ENCODE measurements around the gene OPRD1.

OPRD1 gene

DNA sequence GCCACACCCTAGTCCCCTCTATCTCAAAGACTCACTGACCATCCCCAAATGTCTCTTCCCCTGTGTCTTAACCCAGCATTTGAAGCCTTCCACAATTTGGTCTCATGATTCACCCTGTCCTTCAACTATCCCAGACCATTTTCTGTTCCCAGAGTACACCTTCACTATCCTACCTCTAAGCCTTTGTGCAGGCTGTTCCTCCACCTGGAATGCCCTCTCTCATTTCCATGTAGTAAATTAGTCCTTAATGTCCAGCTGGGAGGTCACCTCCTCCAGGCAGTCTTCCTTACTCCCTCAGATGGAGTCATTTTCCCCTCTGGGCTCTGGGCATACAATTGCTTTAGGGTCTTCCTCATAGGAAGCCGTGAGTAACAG, 71.3 kb downstream of the OPRD1 start:
- TF ChIP-seq, protein P1, sequence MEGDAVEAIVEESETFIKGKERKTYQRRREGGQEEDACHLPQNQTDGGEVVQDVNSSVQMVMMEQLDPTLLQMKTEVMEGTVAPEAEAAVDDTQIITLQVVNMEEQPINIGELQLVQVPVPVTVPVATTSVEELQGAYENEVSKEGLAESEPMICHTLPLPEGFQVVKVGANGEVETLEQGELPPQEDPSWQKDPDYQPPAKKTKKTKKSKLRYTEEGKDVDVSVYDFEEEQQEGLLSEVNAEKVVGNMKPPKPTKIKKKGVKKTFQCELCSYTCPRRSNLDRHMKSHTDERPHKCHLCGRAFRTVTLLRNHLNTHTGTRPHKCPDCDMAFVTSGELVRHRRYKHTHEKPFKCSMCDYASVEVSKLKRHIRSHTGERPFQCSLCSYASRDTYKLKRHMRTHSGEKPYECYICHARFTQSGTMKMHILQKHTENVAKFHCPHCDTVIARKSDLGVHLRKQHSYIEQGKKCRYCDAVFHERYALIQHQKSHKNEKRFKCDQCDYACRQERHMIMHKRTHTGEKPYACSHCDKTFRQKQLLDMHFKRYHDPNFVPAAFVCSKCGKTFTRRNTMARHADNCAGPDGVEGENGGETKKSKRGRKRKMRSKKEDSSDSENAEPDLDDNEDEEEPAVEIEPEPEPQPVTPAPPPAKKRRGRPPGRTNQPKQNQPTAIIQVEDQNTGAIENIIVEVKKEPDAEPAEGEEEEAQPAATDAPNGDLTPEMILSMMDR (IDR thresholded peaks at IDR 0.05; ENCODE audit: low read depth, low read length) = no peak
- H3K4me3 ChIP-seq (ENCODE audit: low read depth, low read length) = no peak overlapping the region
- in situ Hi-C loops (cut with HindIII; ENCODE audit: low sequenced_read_pairs) = no loop called here
- no peak for DNase-seq (ENCODE audit: low read depth, low spot score)

DNA sequence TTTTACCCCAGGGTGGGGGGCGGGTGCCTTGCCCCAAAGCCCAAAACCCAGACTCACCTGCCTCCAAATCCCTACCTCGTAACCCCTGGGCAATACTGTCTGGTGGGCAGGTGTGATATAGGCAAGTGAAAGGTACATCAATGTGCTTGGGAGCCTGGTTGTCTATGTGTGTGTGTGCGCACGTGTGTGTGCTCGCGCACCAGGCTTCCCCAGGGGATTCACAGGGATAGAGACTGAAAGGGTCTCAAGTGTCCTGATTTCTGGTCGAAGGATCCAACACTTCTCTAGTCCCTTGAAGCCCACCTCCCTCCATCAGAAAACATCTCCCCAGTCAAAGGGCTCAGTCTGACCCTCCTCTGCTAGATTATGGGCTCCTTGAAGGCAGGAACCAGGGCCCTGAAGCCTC, 73.5 kb downstream of the OPRD1 start:
- no peak for DNase-seq (ENCODE audit: low read depth, low spot score)
- no peak overlapping the region for H3K4me3 ChIP-seq (ENCODE audit: low read depth, low read length)
- in situ Hi-C loops (cut with HindIII; ENCODE audit: low sequenced_read_pairs) = no loop called here
- TF ChIP-seq, protein P1 (IDR thresholded peaks at IDR 0.05; ENCODE audit: low read depth, low read length) = no peak

DNA sequence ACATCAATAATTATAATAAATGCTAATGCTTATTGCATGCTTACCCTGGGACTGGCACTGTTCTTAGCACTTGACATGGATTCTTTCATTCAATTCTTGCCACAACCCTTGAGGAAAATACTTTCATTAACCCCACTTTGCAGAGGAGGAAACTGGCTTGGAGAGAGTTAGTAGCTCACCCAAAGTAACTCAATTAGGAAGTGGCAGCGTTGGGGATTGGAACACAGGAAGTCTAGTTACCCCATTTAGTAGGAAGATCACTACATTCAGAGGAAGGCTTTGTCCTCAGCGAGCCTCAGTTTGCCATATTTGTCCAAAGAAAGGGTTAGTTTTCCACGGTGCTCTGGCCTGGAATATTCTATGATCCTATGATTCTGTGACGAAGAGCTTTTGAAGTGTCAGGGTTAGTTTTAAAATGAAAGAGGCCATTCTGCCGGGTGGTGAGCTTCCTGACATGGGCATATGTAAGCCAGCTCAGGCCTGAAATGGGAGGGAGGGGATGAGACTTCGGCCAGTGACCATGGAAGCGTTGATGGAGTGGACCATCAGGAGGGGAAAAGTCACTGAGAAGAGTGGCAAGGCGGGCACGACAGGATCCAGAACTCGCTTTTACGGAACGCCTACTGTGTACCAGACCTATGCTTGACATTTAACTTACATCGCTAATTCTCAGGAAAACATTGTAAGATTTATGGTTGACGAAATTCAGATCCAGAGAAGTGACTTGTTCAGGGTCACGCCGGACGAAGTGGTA, 74.2 kb downstream of the OPRD1 start:
- TF ChIP-seq, protein P1 (IDR thresholded peaks at IDR 0.05; ENCODE audit: low read depth, low read length) = no peak
- in situ Hi-C loops (cut with HindIII; ENCODE audit: low sequenced_read_pairs) = no loop called here
- H3K4me3 ChIP-seq (ENCODE audit: low read depth, low read length) = no peak overlapping the region
- no peak for DNase-seq (ENCODE audit: low read depth, low spot score)

DNA sequence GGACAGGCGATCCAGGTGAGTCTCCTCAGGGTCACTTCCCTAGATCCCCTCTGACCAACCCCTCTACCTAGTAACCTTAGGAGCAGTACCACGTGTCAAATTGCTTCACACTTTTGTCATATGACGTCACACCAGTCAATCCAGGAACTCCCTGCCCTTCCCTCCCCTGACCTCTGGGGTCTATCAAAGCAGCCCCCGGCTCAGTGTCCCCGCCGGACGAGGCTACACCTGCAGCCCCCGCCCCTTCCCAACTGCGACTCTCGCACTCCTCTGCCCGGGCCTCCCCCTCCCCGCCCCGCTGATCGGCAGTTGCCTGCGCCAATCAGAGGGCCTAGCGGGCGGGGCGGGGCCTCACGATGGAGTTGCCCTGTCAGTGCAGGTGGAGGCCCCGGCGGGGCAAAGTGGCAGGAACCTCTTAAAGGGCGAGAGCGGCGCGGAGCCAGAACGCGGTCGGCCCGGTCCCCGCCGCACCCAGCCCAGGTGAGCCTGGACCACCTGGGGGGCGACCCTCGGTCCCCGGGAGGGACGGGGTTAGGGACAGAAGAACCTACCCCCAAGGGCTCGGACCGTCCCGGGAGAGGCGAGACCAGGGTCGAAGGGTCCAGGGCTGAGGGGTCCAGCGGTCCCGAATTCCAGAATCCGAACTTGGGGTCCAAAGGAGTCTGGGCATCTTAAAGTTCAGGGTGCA, 74.9 kb downstream of the OPRD1 start:
- peak overlapping the region; percentile 77 for H3K4me3 ChIP-seq (ENCODE audit: low read depth, low read length)
- TF ChIP-seq, protein P1 (IDR thresholded peaks at IDR 0.05; ENCODE audit: low read depth, low read length) = no peak
- in situ Hi-C loops (cut with HindIII; ENCODE audit: low sequenced_read_pairs) = no loop called here
- peak; percentile 73 for DNase-seq (ENCODE audit: low read depth, low spot score)

DNA sequence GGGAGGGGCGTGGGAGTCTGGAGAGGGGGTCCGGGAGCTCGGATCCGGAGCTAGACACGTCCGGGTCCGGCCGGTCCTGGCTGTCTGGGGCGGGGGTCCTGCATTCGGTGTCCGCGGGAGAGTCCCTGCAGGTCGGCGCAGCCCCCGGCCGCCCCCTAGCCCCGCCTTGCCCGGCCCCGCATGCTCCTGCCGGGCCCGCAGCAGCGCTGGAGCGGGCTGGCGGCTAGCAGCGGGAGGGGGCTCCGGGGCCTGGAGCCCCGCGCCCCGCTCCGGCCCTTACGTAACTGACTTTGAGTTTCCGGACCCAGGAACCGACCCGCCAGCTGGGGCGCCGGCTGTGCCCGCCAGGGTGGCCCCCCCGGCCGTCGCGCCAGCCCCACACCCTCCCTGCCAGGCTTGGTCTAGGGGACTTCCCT, 75.5 kb downstream of the OPRD1 start:
- DNase-seq (ENCODE audit: low read depth, low spot score) = no peak
- in situ Hi-C loops (cut with HindIII; ENCODE audit: low sequenced_read_pairs) = no loop called here
- TF ChIP-seq, protein P1 (IDR thresholded peaks at IDR 0.05; ENCODE audit: low read depth, low read length) = no peak
- peak overlapping the region; percentile 77 for H3K4me3 ChIP-seq (ENCODE audit: low read depth, low read length)

DNA sequence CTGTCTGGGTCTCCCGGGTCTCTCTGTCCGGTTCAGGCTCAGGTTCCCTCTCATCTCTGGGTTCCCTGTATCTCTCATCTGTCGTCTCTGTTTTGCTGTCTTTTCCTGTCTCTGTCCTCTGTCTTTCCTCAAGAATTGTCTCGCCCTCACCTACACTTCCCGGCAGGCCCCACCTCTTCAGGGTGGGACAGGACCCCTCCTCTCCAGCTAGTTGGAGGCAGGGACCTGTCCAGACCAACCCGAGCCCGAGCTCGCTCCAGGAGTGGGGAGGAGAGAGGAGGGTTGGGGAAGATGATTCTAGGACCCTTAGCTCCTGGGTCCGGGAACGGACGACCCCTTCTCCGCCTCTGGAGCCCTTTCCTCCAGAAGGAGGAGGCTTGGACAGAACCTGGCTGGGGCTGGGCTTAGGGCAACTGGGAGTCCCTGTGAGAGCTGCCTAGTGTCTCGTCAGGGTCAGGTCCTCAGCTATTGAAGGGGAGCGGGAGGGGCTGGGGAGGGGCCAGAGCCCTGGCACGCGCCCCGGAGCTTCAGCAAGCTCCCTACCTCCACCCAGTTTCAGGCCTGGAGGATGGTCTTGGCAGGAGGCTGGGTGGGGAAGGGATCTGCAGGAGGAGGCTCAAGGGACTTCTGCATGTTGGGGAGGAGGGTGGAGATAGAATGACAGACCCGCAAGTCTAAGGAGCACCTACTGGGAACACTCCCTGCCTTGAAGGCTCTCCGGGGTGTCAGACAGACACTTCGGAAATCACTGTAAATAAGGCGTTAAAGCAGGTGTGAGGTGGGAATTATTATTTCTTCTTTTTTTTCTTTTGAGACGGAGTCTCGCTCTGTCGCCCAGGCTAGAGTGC, 76.1 kb downstream of the OPRD1 start:
- in situ Hi-C loops (cut with HindIII; ENCODE audit: low sequenced_read_pairs) = no loop called here
- TF ChIP-seq, protein P1 (IDR thresholded peaks at IDR 0.05; ENCODE audit: low read depth, low read length) = no peak
- peak overlapping the region; percentile 77 for H3K4me3 ChIP-seq (ENCODE audit: low read depth, low read length)
- DNase-seq (ENCODE audit: low read depth, low spot score) = no peak
